Measurements from ENCODE around the gene ECI2. TPM values are rescaled to one million over a fixed set of nuclear protein-coding genes. Genes with fewer than 3 reads are reported as not detected.

ECI2 gene
- total and polyA plus RNA-seq, 10 of the 15 experiments (the other 5 are each of a cell fraction or from before 2014, with no cell fraction given): 38.7 to 129 (median 60.1) TPM

GRCh38 chr6:4134841-4135664 lies at the start of gene ECI2 (continued):
- no peak for TF ChIP-seq NR2C1 (IDR thresholded peaks at IDR 0.05)
- TF ChIP-seq SMARCA5 (IDR thresholded peaks at IDR 0.05): 0 out of 2 replicates have a peak, but pooled peaks have one; percentile 57
- TF ChIP-seq SIN3A (IDR thresholded peaks at IDR 0.05; ENCODE audit: low read depth, low read length): peak; percentile 68; the same call in 1 of the 2 replicates
- TF ChIP-seq ZNF384 (IDR thresholded peaks at IDR 0.05; ENCODE audit: borderline replicate concordance, low read depth, low read length): no peak
- TF ChIP-seq EED (IDR thresholded peaks at IDR 0.05; ENCODE audit: low read depth): 0 out of 2 replicates have a peak, but pooled peaks have one; percentile 16
- TF ChIP-seq MAX (IDR thresholded peaks at IDR 0.05; ENCODE audit: low read depth, low read length): peak; percentile 29; the same call in 1 of the 2 replicates
- 0 out of 2 replicates have a peak, but pooled peaks have one; percentile 42 for TF ChIP-seq ZNF207 (IDR thresholded peaks at IDR 0.05; ENCODE audit: borderline replicate concordance)
- peak; percentile 17 to 51; a peak in 1 of 4 replicates for TF ChIP-seq IKZF2 (IDR thresholded peaks at IDR 0.05)
- peak; percentile 44; the same call in 1 of the 2 replicates for TF ChIP-seq NBN (IDR thresholded peaks at IDR 0.05)

DNA sequence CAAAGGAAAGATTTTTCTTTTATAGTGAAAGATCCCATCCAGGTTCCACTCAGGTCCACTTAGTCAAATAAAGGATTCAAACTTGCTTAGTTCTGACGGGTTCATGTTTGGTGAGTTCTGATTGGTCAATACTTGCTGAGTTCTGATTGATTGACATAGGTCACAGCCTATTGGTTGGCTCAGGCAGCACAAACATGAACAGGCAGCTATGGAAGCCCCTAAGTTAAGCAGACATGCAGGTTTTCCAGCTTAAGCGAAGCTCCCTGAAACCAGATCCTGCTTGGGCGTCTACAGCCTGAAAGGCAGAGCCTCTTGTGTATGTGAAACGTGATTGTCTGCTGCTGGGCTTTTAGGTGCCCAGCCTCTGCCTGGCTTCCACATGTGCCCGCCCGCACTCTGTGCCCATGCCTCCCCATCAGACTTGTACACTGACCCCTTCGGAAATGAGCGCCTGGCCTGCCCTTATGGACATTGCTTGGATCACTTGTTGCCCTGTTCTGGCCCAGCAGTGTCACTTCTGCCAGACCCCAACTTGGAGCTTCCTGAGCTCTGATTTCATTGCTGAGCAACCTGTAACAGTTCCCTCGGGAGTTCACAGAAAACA lies 45.4 kb upstream of the ECI2 start:
- no peak for FAIRE-seq
- CTCF ChIA-PET: no interaction called here

More for the DNA sequence above, 45.4 kb upstream of the ECI2 start:
- H3K9me3 ChIP-seq (replicated peaks; ENCODE audit: control insufficient read depth, insufficient read depth, low read length): no peaks in the 10 kb centered on the region
- H3K4me3 ChIP-seq: no peak overlapping the region
- BruUV-seq (replicated peaks): no TSS peak
- intact Hi-C loops (cut with micrococcal nuclease; ENCODE audit: unreplicated experiment): no loop called here
- H3K4me2 ChIP-seq (ENCODE audit: control insufficient read depth, insufficient read depth): no peak overlapping the region
- no peak overlapping the region for H3K27ac ChIP-seq (ENCODE audit: control insufficient read depth, insufficient read depth)
- ATAC-seq (no peak), DNase-seq (ENCODE audit: low read depth, low spot score) (no peak)
- H4K20me1 ChIP-seq (ENCODE audit: control insufficient read depth, insufficient read depth): no peaks in the 10 kb centered on the region
- POLR2A ChIA-PET: no interaction called here
- 42% methylated on average over 8 of the region's 9 CpGs for WGBS (ENCODE audit: insufficient coverage, insufficient replicate concordance, low lambda C conversion rate, missing lambda C conversion rate)
- no peaks in the 10 kb centered on the region for H3K79me2 ChIP-seq (ENCODE audit: control insufficient read depth, insufficient read depth, low read length)
- no peaks in the 10 kb centered on the region for H3K36me3 ChIP-seq (ENCODE audit: control insufficient read depth in 2 of 2, insufficient read depth in 2 of 2, low read length in 1 of 2)
- in situ Hi-C loops (cut with MboI): no loop called here
- SMC1A ChIA-PET (ENCODE audit: uncharacterized antibody, unreplicated experiment): no interaction called here
- RAD21 ChIA-PET (ENCODE audit: unreplicated experiment): no interaction called here
- H2AFZ ChIP-seq (ENCODE audit: control insufficient read depth, low read depth, low read length): no peak overlapping the region
- TF ChIP-seq PKNOX1 (IDR thresholded peaks at IDR 0.05): peak; percentile 84
- TF ChIP-seq TARDBP (IDR thresholded peaks at IDR 0.05; ENCODE audit: borderline replicate concordance): no peak
- TF ChIP-seq NFYB (IDR thresholded peaks at IDR 0.05; ENCODE audit: insufficient read depth, low read depth, low read length): peak; percentile 67
- peak; percentile 75 for TF ChIP-seq PBX3 (IDR thresholded peaks at IDR 0.05; ENCODE audit: insufficient replicate concordance, low read depth, low read length)
- TF ChIP-seq WRNIP1 (IDR thresholded peaks at IDR 0.05; ENCODE audit: borderline replicate concordance, low read depth, low read length): no peak
- no peaks in the 10 kb centered on the region; a peak in 2 of 4 replicates for H3K27me3 ChIP-seq (replicated peaks in 1 of 2; ENCODE audit: control insufficient read depth in 2 of 2, insufficient read depth in 2 of 2, low read length in 1 of 2)
- no peaks in the 10 kb centered on the region for H3K4me1 ChIP-seq (ENCODE audit: control insufficient read depth, insufficient read depth, low read length)
- no peak overlapping the region for H3K9ac ChIP-seq (ENCODE audit: control insufficient read depth, insufficient read depth, low read length)
